Fibroblast of mammary gland (primary cell): ENCODE measurements around the gene UBE2Q1.

Experiments
- DNase-seq: peaks from one replicate; pipeline ENCODE4 v3.0.0-alpha.2; 2010; ENCODE audit warnings: low read depth
- H3K4me3 ChIP-seq: 2 replicates; pipeline ENCODE4 v1.5.1; 2011; ENCODE audit warnings: low read depth, mild to moderate bottlenecking, low read length, moderate library complexity; ENCODE audit not compliant: control insufficient read depth
- CTCF ChIP-seq: conservative IDR thresholded peaks from 2 replicates; pipeline ENCODE4 v1.5.1; 2011; ENCODE audit warnings: low read depth, low read length, inconsistent platforms; ENCODE audit not compliant: control insufficient read depth, insufficient read depth

UBE2Q1 gene

GRCh38 chr1:154574716-154575115 is 16.3 kb upstream of the UBE2Q1 start:
- no peak overlapping the region for H3K4me3 ChIP-seq
- no peak for TF ChIP-seq CTCF
- peak; percentile 57 for DNase-seq

GRCh38 chr1:154573168-154573510 is 14.7 kb upstream of the UBE2Q1 start:
- no peak for TF ChIP-seq CTCF
- no peak for DNase-seq
- H3K4me3 ChIP-seq, result no peak overlapping the region

GRCh38 chr1:154572468-154573167 is 14.2 kb upstream of the UBE2Q1 start:
- DNase-seq, result no peak
- H3K4me3 ChIP-seq, result no peak overlapping the region
- no peak for TF ChIP-seq CTCF

GRCh38 chr1:154571964-154572288 is 13.5 kb upstream of the UBE2Q1 start:
- DNase-seq, result no peak
- no peak overlapping the region for H3K4me3 ChIP-seq

GRCh38 chr1:154571244-154571963 is 12.9 kb upstream of the UBE2Q1 start:
- DNase-seq, result no peak
- no peak for TF ChIP-seq CTCF

More at GRCh38 chr1:154571964-154572288, 13.5 kb upstream of the UBE2Q1 start:
- TF ChIP-seq CTCF, result no peak

GRCh38 chr1:154568157-154568815 is 9.8 kb upstream of the UBE2Q1 start:
- TF ChIP-seq CTCF, result no peak
- no peak for DNase-seq
- peak overlapping the region; percentile 9 for H3K4me3 ChIP-seq

More at GRCh38 chr1:154571244-154571963, 12.9 kb upstream of the UBE2Q1 start:
- no peak overlapping the region for H3K4me3 ChIP-seq
